ENCODE measurements around the gene SF3B2. TPM values are rescaled to one million over a fixed set of nuclear protein-coding genes. Genes with fewer than 3 reads are reported as not detected.
A peak's percentile ranks its signal among the peaks of the same experiment; 100 is the strongest.

The SF3B2 gene
- total and polyA plus RNA-seq, 9 of the 15 experiments (the other 6 are each of a cell fraction or from before 2014, with no cell fraction given), result 58.3 to 248 (median 157) TPM

GRCh38 chr11:66022401-66023185 is 29.6 kb upstream of the SF3B2 start (continued):
- TF ChIP-seq FOXP4 (CRISPR knock-in tag; IDR thresholded peaks at IDR 0.05; ENCODE audit: borderline replicate concordance) (no peak), GABPA (tag; conservative IDR thresholded peaks at IDR 0.05; ENCODE audit: low read depth) (no peak), CXXC5 (CRISPR knock-in tag; IDR thresholded peaks at IDR 0.05) (peak; percentile 54; the same call in 1 of the 2 replicates), SRSF7 (optimal IDR thresholded peaks at IDR 0.05; ENCODE audit: low read depth, low read length) (no peak), ZNF232 (CRISPR knock-in tag; IDR thresholded peaks at IDR 0.05) (no peak), ZNF174 (CRISPR knock-in tag; IDR thresholded peaks at IDR 0.05) (no peak), PHTF2 (CRISPR knock-in tag; IDR thresholded peaks at IDR 0.05) (no peak), HMGXB4 (CRISPR knock-in tag; IDR thresholded peaks at IDR 0.05) (no peak), MGA (IDR thresholded peaks at IDR 0.05) (peak; percentile 60)

Data from K562 (cell line).